NCI-H1105 treated with DMSO at 0.1 percent for 48 hours (cell line): ENCODE results near the gene CGB8.
"Not testable (repeated sequence)": the region's sequence is repeated elsewhere in the genome, so short reads cannot be mapped to it uniquely, and the experiment has no call there.

Experiments used
- DNase-seq: peaks from one replicate; lab custom pipeline; 2025; lab: John Stamatoyannopoulos, UW

CGB8 gene

DNA sequence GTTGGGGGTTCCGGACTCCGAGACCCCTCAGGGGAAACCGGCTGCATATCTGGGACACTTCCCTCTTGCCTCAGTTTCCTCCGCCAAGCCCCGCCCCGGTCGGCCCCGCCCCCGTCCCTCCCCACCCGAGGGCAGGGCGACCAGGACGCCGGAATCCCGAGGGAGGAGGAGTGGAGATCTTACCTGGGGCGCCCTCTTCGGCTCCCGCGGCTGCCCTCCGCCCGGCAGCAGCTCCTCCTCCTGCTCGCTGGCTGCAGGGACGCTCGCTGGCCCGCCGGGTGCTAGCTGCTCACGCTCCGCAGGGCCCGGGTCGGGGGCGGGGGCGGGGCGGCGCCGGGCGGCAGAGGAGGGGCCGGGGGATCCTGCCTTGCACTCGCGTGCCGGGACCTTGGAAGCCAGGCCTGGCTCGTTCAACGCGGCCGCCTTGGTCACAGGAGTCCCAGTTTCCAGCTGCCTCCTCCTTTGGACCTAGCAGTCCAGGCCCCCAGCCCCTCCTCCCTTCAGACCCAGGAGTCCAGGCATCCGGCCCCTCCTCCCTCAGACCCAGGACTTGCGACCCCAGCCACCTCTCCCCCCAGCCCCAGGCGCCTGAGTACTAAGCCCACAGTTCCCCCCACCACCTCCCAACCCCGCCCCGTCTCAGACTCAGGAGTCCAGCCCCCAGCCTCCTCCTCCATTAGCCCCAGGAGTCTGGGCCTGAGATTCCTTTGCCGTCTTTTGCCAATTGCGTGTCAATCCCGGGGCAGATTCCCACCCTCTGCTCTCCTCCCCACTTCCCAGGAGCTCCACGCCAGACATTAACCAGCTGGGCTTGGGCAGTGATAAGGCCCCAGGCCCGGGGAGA, 16.1 kb upstream of the CGB8 start, which contains the start of gene NTF4:
NTF4 (minus strand) TSS at position 51 of the 844 bp plus-strand sequence. CDS start 2,821 bp downstream, outside the sequence.
- DNase-seq: no peak

DNA sequence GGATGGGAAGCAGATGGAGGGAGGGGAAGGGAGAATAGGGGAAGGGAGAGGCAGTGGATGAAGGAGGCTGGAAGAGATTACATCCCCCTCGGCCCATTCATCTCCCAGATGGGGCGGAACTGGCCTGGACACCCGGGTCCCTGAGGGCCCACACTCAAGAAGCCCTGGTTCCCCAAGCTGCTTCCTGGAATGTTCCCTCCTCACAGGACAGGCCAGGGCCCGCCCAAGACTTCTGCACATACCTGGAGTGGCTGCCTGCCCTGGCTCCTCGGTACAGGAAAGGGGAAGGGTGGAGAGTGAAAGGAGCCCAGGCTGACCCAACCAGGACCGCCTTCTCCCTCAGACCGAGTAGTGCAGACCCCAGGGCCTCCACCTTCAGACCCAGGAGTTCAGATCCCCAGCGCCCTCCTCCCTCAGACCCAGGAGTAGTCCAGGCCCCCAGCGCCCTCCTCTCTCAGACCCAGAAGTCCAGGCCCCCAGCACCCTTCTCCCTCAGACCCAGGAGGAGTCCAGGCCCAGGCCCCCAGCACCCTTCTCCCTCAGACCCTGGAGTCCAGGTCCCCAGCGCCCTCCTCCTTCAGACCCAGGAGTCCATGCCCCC, 15.2 kb upstream of the CGB8 start:
- no peak for DNase-seq

DNA sequence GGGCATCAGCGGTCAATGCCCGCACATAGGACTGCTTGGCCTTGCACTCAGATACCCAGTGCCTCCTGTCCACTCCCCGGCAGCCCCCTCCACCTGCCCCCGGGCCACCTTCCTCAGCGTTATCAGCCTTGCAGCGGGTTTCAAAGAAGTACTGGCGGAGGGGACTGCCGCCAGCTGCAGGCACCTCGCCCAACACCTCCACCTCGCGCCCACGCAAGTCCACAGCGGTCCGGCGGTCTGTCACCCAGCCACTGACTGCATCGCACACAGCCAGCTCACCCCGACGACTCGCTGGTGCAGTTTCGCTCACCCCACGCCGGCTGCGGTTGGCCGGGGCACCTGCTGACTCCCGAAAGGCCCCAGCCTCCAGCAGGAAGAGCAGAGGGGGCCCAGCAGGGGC, 12.5 kb upstream of the CGB8 start:
- DNase-seq: no peak

DNA sequence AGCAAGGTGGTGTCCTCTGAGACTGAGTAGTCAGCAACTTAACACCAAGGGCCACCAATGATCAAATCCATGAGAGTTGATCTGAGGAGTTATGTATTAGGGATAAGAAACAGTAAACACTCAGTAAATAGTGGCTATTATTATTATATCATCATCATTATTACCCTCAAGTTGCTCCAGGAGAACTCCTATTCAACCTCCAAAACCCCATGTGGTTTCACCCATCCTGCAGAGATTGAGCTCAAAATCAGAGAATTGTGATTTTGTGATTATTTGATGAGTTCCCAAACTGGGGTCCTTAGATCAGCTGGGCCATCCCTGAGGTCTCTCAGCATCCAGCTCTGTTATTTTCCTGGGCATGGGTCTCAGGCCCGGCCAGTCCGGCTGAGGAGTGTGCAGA, 12.1 kb upstream of the CGB8 start:
- no peak for DNase-seq

DNA sequence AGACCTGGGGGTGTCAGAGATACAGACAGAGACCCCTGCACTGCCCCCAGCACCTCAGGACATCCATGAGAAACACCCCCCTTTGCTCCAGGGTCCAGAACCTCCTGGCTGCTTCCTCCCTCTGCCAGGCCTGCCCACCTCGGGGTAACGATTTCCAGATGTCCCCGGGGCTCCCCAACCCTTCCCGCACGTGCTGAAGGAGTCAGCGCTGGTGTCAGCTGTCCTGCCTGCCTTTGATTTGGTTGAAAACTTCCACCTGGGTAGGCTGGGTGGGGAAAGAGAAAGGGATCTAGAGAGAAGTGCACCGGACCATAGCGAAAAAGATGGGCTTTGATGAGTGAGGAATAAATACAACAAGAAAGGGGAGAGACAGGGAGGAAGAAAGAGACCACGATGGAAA, 10.1 kb upstream of the CGB8 start:
- no peak for DNase-seq

DNA sequence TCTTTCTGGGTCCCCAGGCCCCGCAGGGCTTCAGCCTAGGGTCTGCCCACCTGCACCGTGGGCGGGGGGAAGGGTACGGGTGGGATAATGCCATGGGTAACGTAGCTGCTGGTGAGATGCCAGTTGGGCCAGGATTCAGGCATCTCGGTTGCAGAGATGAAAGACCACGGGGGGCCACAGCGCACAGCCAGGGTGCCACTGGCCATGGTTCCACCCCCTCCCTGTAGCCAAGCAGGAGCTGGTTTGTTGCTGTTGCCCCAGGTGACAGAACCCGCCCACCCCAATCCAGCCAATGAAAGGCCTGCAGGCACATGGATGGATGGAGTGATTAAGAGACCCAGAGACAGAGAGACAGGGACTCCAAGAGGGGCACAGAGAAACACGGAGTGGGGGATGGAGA, 9.7 kb upstream of the CGB8 start:
- DNase-seq: no peak

DNA sequence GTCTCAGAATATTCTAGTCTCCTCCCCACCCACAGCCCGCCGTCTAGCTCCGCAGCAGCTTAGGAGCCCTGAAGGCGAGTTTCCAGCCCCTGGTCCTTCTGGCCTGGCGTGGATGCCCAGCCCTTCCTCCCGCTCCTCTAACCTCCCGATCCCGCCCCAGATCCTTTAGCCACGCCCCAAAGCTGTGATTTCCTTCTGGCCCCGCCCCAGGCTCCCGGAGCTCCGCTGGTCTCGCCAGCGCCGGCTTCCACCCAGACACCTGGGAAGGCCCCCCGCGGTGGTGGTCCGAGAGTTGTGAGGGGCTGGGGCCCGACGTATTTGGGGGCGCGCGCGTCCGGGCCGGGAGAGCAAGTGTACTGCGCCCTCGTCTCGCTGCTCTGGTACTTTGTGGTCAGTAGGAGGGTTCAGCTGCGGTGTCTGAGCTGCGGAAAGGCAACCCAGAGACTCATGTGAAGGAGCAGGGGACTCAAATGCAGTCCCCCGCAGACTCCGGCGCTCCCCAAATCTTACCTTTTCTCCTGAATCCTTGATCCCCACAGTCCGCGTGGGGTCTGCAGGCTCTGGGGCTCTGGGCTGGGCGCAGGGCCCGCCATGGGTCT, 8.8 kb upstream of the CGB8 start, which contains the start of gene CGB7:
CGB7 (minus strand) TSS at position 114 of the 599 bp plus-strand sequence. CDS start 2,374 bp downstream, outside the sequence.
- peak; percentile 37 for DNase-seq

DNA sequence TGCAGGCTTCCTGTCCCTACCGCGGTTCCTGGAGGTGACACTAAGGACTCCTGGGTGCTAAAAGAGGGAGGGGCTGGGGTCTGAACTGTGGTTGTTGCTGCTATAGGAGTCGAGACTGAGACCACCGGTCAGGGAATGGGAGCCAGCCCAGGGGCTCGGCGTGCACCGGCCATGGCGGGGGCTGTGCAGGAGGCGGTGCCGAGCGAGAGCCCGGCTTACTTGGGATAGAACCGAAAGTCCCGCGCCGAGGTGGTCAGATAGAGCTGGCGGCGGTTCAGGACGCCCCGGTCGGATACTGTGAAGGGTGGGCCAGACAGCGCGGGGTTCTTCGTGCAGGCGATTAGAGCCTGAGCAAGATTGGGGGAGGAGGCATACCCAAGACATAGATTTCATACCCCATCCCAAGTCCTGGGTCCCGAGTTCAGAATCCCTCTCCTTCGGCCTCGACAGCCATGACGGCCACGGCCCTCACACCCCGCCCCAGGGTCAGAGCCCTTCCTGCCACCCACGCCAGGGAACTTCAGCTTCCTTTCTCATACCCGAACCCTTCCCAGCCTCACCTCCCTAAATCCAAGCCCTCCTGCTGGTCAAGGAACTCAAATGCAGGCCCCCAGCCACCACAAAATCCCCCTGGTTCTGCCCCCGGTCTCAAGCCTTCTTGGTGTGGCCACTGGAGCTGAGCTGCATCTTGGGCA, 8.1 kb upstream of the CGB8 start:
- DNase-seq: not testable (repeated sequence)

DNA sequence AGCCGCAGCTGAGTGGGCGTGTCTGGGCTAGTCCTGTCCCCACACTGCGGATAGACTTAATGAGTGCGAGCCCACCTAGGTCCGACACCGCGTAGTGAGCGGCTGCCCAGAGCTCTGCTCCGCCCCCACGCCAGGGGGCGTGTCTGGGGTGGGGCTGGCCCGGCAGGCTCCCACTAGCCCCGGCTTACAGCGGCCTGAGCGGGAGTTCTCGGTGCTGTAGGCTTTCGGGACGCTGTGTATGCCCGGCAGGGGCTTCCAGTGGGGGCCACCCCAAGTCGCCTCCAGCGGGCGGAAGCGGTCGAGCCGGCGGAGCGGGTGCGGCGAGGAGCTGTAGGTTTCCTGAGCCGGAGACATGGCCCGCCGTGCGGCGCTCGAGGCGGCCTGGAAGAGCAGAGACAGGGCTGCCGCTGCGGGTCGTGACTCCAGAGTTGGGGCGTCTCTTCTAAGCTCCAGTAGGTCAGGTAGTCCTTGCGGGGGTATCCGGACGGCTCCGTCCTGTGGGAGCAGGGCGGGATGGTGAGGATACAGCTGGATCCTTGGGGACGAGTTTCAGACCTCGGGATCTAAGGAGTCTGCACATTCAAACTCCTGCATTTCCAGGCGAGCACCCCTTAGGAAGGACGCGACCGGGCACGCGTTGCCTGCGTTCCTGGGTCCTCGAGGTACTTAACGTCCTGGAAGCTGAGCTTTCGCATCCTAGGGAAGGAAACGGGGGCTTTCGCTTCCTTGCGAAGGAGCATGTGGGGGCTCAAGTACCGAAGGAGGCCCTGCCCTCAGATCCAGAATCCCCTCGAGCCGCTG, 7.4 kb upstream of the CGB8 start:
- DNase-seq: peak; percentile 44

DNA sequence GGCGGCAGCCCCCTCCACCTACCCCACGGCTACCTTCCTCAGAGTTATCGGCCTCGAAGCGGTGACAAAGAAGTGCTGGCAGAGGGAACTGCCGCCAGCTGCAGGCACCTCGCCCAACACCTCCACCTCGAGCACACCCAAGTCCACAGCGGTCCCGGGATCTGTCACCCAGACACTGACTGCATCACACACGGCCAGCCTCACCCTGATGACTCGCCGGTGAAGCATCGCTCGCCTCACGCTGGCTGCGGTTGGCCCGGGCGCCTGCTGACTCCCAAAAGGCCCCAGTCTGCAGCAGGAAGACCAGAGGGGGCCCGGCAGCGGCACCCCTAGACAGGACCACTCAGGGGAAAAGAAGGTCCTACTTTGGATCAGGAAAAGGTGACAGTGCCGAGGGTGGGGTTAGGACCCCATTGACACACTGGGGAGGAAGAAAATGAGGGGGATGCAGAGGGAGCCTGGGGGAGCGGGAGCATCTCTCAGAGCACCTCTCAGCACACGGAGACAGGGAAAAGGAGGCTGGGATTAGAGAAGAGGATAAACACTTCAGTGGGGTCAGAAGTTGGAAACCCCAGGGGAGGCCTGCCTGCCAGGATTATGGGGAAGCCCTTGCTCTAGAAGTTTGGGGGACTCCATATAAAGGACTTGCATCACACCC, 1.6 kb upstream of the CGB8 start:
- DNase-seq: not testable (repeated sequence)

DNA sequence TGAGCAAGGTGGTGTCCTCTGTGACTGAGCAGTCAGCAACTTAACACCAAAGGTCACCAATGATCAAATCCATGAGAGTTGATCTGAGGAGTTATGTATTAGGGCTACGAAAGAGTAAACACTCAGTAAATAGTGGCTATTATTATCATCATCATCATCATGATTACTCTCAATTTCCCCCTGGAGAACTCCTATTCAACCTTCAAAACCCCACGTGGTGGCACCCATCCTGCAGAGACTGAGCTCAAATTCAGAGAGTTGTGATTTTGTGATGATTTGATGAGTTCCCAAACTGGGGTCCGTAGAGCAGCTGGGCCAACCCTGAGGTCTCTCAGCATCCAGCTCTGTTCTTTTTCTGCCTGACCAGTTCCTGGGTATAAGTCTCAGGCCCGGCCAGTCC, 923 bp upstream of the CGB8 start:
- DNase-seq: not testable (repeated sequence)

DNA sequence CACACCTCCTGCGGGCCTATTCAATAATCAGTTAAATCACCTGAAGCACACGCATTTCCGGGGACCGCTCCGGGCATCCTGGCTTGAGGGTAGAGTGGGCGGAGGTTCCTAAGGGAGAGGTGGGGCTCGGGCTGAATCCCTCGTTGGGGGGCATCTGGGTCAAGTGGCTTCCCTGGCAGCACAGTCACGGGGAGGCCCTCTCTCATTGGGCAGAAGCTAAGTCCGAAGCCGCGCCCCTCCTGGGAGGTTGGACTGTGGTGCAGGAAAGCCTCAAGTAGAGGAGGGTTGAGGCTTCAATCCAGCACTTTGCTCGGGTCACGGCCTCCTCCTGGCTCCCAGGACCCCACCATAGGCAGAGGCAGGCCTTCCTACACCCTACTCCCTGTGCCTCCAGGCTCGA, 5.4 kb downstream of the CGB8 start, which contains the start of gene CGB5:
CGB5 (plus strand) TSS at position 301 of the 400 bp plus-strand sequence. CDS start 362 bp downstream, outside the sequence.
- DNase-seq: not testable (repeated sequence)

DNA sequence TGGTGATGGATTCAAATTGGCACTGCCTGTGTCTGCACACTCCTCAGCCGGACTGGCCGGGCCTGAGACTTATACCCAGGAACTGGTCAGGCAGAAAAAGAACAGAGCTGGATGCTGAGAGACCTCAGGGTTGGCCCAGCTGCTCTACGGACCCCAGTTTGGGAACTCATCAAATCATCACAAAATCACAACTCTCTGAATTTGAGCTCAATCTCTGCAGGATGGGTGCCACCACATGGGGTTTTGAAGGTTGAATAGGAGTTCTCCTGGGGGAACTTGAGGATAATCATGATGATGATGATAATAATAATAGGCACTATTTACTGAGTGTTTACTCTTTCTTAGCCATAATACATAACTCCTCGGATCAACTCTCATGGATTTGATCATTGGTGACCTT, 6.2 kb downstream of the CGB8 start:
- not testable (repeated sequence) for DNase-seq

DNA sequence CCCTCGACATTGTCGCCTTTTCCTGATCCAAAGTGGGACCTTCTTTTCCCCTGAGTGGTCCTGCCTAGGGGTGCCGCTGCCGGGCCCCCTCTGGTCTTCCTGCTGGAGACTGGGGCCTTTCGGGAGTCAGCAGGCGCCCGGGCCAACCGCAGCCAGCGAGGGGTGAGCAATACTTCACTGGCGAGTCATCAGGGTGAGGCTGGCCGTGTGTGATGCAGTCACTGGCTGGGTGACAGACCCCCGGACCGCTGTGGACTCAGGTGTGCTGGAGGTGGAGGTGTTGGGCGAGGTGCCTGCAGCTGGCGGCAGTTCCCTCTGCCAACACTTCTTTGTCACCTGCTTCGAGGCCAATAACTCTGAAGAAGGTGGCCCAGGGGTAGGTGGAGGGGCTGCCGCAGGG, 6.7 kb downstream of the CGB8 start:
- no peak for DNase-seq

DNA sequence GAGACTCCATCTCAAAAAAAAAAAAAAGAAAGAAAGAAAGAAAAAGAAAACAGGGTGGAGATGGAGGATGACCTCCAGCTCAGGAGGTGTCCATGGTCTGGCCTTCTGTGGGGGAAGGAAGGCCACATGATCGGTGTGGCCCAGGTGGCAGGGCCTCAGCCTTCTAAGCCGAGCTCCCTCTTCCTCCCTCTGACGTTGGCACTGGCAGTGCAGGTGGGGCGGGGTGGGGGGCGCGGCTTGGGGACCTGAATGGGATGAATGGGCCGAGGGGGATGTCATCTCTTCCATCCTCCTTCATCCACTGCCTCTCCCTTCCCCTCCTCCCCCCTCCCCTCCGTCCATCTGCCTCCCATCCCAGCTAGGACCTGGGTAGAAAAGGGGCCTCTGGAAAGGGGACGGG, 9.2 kb downstream of the CGB8 start:
- not testable (repeated sequence) for DNase-seq

DNA sequence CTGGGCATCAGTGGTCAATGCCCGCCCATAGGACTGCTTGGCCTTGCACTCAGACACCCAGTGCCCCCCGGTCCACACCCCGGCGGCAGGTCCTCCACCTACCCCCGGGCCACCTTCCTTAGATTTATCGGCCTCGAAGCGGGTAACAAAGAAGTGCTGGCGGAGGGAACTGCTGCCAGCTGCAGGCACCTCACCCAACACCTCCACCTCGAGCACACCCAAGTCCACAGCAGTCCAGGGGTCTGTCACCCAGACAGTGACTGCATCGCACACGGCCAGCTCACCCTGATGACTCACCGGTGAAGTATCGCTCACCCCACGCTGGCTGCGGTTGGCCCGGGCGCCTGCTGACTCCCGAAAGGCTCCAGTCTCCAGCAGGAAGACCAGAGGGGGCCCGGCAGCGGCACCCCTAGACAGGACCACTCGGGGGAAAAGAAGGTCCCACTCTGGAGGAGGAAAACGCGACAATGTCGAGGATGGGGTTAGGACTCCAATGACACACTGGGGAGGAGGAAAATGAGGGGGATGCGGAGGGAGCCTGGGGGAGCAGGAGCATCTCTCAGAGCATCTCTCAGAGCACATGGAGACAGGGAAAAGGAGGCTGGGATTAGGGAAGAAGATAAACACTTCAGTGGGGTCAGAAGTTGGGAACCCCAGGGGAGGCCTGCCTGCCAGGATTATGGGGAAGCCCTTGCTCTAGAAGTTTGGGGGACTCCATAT, 10.2 kb downstream of the CGB8 start:
- not testable (repeated sequence) for DNase-seq

DNA sequence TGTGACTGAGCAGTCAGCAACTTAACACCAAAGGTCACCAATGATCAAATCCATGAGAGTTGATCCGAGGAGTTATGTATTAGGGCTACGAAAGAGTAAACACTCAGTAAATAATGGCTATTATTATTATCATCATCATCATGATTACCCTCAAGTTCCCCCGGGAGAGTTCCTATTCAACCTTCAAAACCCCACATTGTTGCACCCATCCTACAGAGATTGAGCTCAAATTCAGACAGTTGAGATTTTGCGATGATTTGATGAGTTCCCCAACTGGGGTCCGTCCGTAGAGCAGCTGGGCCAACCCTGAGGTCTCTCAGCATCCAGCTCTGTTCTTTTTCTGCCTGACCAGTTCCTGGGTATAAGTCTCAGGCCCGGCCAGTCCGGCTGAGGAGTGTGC, 10.8 kb downstream of the CGB8 start:
- not testable (repeated sequence) for DNase-seq

DNA sequence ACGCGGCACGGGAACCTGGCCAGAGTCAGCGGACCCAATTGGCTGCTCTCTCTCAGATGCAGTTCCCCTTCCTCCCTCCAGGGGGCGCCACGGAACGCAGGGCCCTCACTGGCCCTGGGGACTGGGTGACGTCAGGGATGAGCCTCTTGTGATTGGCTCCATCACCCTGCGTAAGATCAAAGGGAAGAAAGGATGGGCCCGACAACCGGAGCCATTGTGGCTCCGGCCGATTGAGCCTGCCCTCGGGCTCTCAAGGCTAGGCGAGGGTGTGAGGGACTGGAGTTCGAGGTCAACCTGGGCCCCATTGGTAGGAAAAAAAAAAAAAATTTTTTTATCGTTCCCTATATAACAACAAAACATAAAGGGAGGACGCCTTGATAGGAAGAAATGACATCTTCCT, 12.1 kb downstream of the CGB8 start, which contains the start of gene CGB1:
CGB1 (minus strand) TSS at position 81 of the 400 bp plus-strand sequence. CDS start 184 bp downstream, outside the sequence.
- peak; percentile 7 for DNase-seq

DNA sequence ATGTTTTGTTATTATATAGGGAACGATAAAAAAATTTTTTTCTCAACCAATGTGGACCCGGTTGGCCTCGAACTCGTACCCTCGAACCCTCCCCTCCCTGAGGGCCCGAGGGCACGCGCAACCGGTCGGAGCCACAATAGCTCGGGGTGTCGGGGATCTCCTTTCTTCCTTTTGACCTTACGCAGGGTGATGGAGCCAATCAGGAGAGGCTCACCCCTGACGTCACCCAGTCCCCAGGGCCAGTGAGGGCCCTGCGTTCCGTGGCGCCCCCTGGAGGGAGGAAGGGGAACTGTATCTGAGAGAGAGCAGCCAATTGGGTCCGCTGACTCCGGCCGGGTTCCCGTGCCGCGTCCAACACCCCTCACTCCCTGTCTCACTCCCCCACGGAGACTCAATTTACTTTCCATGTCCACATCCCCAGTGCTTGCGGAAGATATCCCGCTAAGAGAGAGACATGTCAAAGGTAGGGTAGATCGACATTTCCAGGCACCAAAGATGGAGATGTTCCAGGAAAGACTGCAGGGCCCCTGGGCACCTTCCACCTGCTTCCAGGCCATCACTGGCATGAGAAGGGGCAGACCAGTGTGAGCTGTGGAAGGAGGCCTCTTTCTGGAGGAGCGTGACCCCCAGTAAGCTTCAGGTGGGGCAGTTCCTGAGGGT, 17.1 kb downstream of the CGB8 start, which contains the start of gene CGB2:
CGB2 (plus strand) TSS at position 249 of the 660 bp plus-strand sequence; CDS start at position 455, 206 bp downstream.
- peak; percentile 55 for DNase-seq
